Measurements from ENCODE around the gene TRAPPC3. TPM values are rescaled to one million over a fixed set of nuclear protein-coding genes. Genes with fewer than 3 reads are reported as not detected.

The TRAPPC3 gene
- polyA plus RNA-seq, 4 donors = 48.9 to 70.2 (median 61.2) TPM

DNA sequence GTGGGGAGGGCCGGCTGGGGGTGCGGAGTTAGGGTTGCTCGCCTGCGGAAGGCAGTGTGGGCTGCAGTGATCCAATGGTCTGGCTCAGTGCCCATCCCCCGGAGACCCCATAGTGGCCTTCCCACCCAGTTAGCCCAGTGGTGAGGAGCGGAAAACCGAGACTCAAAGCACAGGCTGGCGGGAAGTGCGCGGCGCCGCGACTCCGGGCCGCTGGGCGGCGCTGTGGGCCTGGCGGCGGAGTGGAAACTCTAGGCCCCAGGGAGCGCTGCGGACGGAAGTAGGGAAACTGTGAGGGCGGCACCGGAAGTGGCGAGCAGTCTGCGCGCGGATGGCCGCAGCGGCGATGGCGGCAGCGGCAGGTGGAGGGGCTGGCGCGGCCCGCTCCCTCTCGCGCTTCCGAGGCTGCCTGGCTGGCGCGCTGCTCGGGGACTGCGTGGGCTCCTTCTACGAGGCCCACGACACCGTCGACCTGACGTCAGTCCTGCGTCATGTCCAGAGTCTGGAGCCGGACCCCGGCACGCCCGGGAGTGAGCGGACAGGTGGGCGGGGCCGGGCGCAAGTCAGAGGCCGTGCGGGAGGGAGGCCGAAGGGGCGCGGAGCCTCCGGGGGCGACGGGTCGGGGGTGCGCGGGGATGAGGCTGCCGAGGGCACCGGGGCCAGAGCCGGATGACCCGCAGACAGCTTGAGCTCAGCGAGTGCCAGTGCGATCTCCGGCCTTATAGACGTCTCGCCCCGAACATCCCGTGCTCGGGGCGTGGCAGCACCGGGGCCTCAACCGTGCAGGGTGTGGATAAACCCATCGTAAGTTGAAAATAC is 60.5 kb downstream of the TRAPPC3 start, which contains the start of gene ADPRS:
Gene ADPRS, plus strand, starts transcription at position 316 of the 816 bp plus-strand sequence. Its CDS starts 13 bp downstream, at position 329.
- DNase-seq (ENCODE audit: low read depth in 4 of 4, low spot score in 3 of 4) = peak in 3 of 4 donors; percentile 68 to 72 (median 71)

- DNase-seq (ENCODE audit: low read depth in 4 of 4, low spot score in 3 of 4) = no peak
Observed at GRCh38 chr1:36088265-36088576, 61.1 kb downstream of the TRAPPC3 start.

- DNase-seq (ENCODE audit: low read depth in 4 of 4, low spot score in 3 of 4) = no peak
Observed at GRCh38 chr1:36087233-36088123, 61.8 kb downstream of the TRAPPC3 start.

Other genes with a start within 250 kb of the TRAPPC3 start
- gene AGO3, start 218.4 kb downstream of the TRAPPC3 start, polyA plus RNA-seq (ENCODE audit: insufficient read length in 4 of 4) = 10 to 100 TPM; 12.0 to 14.9 (median 13.8) TPM
- 10 to 100 TPM in 2 of 4 donors, 1 to 10 TPM in 2; 2.1 to 13.4 (median 9.8) TPM for gene TEKT2, start 65.4 kb downstream of the TRAPPC3 start, polyA plus RNA-seq (ENCODE audit: insufficient read length in 4 of 4)
- gene ADPRS, start 60.6 kb downstream of the TRAPPC3 start, polyA plus RNA-seq (ENCODE audit: insufficient read length in 4 of 4) = 10 to 100 TPM; 27.9 to 36.4 (median 30.2) TPM
- 10 to 100 TPM in 1 of 4 donors, 1 to 10 TPM in 3; 1.8 to 44.0 (median 3.3) TPM for gene COL8A2, start 24.3 kb downstream of the TRAPPC3 start, polyA plus RNA-seq (ENCODE audit: insufficient read length in 4 of 4)
- 10 to 100 TPM; 57.1 to 83.7 (median 63.3) TPM for gene MAP7D1, start 6.7 kb upstream of the TRAPPC3 start, polyA plus RNA-seq (ENCODE audit: insufficient read length in 4 of 4)
- 100 to 1,000 TPM; 109 to 147 (median 143) TPM for gene THRAP3, start 75.0 kb upstream of the TRAPPC3 start, polyA plus RNA-seq (ENCODE audit: insufficient read length in 4 of 4)
- 10 to 100 TPM; 19.3 to 34.7 (median 23.4) TPM for gene SH3D21, start 156.9 kb upstream of the TRAPPC3 start, polyA plus RNA-seq (ENCODE audit: insufficient read length in 4 of 4)
- gene EVA1B, start 174.2 kb upstream of the TRAPPC3 start, polyA plus RNA-seq (ENCODE audit: insufficient read length in 4 of 4) = 100 to 1,000 TPM in 1 of 4 donors, 10 to 100 TPM in 3; 39.3 to 107 (median 53.5) TPM
- 10 to 100 TPM; 31.5 to 44.7 (median 41.1) TPM for gene STK40, start 236.4 kb upstream of the TRAPPC3 start, polyA plus RNA-seq (ENCODE audit: insufficient read length in 4 of 4)
- gene LSM10, start 248.4 kb upstream of the TRAPPC3 start, polyA plus RNA-seq (ENCODE audit: insufficient read length in 4 of 4) = 10 to 100 TPM; 22.0 to 28.0 (median 26.1) TPM

All from left renal pelvis (tissue), 4 donors.